Measurements from ENCODE around the gene F12. TPM values are rescaled to one million over a fixed set of nuclear protein-coding genes. Genes with fewer than 3 reads are reported as not detected.
"Not testable (repeated sequence)": the region's sequence is repeated elsewhere in the genome, so short reads cannot be mapped to it uniquely, and the experiment has no call there.

Gene F12
- polyA plus RNA-seq, 1 of the 3 experiments (the other 2 are of a cell fraction) = 4.3 TPM

DNA sequence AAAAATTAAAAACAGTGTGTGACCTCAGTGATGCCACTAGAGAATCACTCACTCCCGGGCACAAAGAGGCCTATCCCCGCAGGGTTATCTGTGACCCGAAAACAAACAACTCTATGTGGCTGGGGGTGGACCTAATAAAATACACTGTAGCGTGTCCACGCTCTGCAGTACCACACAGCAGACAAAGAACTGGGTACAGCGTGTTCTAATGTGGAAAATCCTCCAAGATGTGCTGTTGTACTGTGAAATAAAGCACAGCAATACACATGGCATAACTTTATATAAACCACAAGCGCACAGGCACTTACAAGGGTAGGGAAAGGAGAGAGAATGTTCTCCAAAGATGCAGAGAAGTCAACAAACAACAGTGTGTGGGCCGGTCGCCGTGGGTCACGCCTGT, 33.3 kb downstream of the F12 start:
- Histone ChIP-seq H3K4me2 (no peak overlapping the region), H3K9ac (no peak overlapping the region), H3K36me3 (replicated peaks in 1 of 2; ENCODE audit: control insufficient read depth in 1 of 2, insufficient read depth in 2 of 2, low read length in 1 of 2) (no peaks in the 10 kb centered on the region), H3K27ac (ENCODE audit: low read depth in 2 of 2, low read length in 1 of 2) (no peak overlapping the region), H3K27me3 (ENCODE audit: insufficient read depth) (no peaks in the 10 kb centered on the region), H4K20me1 (ENCODE audit: insufficient read depth) (no peaks in the 10 kb centered on the region), H3K79me2 (ENCODE audit: insufficient read depth) (no peaks in the 10 kb centered on the region), H3K4me3 (ENCODE audit: low read depth in 2 of 2, low read length in 1 of 2) (no peak overlapping the region), H3K4me1 (ENCODE audit: control insufficient read depth in 1 of 2, insufficient read depth in 2 of 2, low read depth in 1 of 2, low read length in 1 of 2) (peaks cover 6 to 7% of the 10 kb centered on the region in 2 experiments; a peak in 2 of 4 replicates), H3F3A (replicated peaks; ENCODE audit: insufficient read depth) (peaks cover 4% of the 10 kb centered on the region), H2AFZ (ENCODE audit: low read depth) (no peak overlapping the region), H3K9me3 (no peaks in the 10 kb centered on the region), H3K9me2 (no peaks in the 10 kb centered on the region)
- POLR2A ChIA-PET = no interaction called here
- 92% methylated on average over 11 of the region's 11 CpGs for WGBS (ENCODE audit: low lambda C conversion rate)
- DNase-seq = no peak
- CTCF ChIA-PET = interaction anchor here (1.3 to 7.9 kb wide), 2 partner anchors 14 to 78 kb away, joined by 3 to 58 read pairs; no protein-coding TSS in a partner anchor
- TF ChIP-seq TCF12 (IDR thresholded peaks at IDR 0.05) = no peak
- no peak for TF ChIP-seq SIN3A (IDR thresholded peaks at IDR 0.05; ENCODE audit: borderline replicate concordance, low read depth, low read length)
- TF ChIP-seq, protein P1, sequence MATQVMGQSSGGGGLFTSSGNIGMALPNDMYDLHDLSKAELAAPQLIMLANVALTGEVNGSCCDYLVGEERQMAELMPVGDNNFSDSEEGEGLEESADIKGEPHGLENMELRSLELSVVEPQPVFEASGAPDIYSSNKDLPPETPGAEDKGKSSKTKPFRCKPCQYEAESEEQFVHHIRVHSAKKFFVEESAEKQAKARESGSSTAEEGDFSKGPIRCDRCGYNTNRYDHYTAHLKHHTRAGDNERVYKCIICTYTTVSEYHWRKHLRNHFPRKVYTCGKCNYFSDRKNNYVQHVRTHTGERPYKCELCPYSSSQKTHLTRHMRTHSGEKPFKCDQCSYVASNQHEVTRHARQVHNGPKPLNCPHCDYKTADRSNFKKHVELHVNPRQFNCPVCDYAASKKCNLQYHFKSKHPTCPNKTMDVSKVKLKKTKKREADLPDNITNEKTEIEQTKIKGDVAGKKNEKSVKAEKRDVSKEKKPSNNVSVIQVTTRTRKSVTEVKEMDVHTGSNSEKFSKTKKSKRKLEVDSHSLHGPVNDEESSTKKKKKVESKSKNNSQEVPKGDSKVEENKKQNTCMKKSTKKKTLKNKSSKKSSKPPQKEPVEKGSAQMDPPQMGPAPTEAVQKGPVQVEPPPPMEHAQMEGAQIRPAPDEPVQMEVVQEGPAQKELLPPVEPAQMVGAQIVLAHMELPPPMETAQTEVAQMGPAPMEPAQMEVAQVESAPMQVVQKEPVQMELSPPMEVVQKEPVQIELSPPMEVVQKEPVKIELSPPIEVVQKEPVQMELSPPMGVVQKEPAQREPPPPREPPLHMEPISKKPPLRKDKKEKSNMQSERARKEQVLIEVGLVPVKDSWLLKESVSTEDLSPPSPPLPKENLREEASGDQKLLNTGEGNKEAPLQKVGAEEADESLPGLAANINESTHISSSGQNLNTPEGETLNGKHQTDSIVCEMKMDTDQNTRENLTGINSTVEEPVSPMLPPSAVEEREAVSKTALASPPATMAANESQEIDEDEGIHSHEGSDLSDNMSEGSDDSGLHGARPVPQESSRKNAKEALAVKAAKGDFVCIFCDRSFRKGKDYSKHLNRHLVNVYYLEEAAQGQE (IDR thresholded peaks at IDR 0.05; ENCODE audit: low read depth, low read length) = no peak
- TF ChIP-seq ELF1 (IDR thresholded peaks at IDR 0.05) = no peak
- no peak for TF ChIP-seq SMC3 (IDR thresholded peaks at IDR 0.05; ENCODE audit: low read depth, low read length)
- no peak for TF ChIP-seq FOXJ3 (CRISPR knock-in tag; IDR thresholded peaks at IDR 0.05)
- TF ChIP-seq TEAD4 (IDR thresholded peaks at IDR 0.05; ENCODE audit: borderline replicate concordance, insufficient read depth) = no peak
- no peak for TF ChIP-seq GABPA (IDR thresholded peaks at IDR 0.05; ENCODE audit: low read depth)
- no peak for TF ChIP-seq RCOR1 (IDR thresholded peaks at IDR 0.05; ENCODE audit: low read length)
- TF ChIP-seq MXI1 (IDR thresholded peaks at IDR 0.05; ENCODE audit: low read depth, low read length) = no peak
- no peak for TF ChIP-seq GATA2 (CRISPR knock-in tag; IDR thresholded peaks at IDR 0.05)
- TF ChIP-seq NRF1 (IDR thresholded peaks at IDR 0.05; ENCODE audit: low read depth, low read length) = no peak
- no peak for TF ChIP-seq YY1 (IDR thresholded peaks at IDR 0.05; ENCODE audit: low read depth)
- TF ChIP-seq, protein P2, sequence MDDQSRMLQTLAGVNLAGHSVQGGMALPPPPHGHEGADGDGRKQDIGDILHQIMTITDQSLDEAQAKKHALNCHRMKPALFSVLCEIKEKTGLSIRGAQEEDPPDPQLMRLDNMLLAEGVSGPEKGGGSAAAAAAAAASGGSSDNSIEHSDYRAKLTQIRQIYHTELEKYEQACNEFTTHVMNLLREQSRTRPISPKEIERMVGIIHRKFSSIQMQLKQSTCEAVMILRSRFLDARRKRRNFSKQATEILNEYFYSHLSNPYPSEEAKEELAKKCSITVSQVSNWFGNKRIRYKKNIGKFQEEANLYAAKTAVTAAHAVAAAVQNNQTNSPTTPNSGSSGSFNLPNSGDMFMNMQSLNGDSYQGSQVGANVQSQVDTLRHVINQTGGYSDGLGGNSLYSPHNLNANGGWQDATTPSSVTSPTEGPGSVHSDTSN (IDR thresholded peaks at IDR 0.05) = no peak
- TF ChIP-seq, protein P3, sequence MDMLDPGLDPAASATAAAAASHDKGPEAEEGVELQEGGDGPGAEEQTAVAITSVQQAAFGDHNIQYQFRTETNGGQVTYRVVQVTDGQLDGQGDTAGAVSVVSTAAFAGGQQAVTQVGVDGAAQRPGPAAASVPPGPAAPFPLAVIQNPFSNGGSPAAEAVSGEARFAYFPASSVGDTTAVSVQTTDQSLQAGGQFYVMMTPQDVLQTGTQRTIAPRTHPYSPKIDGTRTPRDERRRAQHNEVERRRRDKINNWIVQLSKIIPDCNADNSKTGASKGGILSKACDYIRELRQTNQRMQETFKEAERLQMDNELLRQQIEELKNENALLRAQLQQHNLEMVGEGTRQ (IDR thresholded peaks at IDR 0.05; ENCODE audit: borderline replicate concordance, low read depth, low read length) = no peak
- TF ChIP-seq EZH2phosphoT487 (IDR thresholded peaks at IDR 0.05; ENCODE audit: borderline replicate concordance, low read depth) = no peak
- no peak for TF ChIP-seq RFX5 (IDR thresholded peaks at IDR 0.05; ENCODE audit: low read length)
- no peak for TF ChIP-seq CHD2 (IDR thresholded peaks at IDR 0.05; ENCODE audit: low read length, partially characterized antibody)
- TF ChIP-seq, protein P4, sequence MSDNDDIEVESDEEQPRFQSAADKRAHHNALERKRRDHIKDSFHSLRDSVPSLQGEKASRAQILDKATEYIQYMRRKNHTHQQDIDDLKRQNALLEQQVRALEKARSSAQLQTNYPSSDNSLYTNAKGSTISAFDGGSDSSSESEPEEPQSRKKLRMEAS (IDR thresholded peaks at IDR 0.05; ENCODE audit: low read depth) = no peak
- no peak for TF ChIP-seq FOXM1 (IDR thresholded peaks at IDR 0.05; ENCODE audit: low read depth)

DNA sequence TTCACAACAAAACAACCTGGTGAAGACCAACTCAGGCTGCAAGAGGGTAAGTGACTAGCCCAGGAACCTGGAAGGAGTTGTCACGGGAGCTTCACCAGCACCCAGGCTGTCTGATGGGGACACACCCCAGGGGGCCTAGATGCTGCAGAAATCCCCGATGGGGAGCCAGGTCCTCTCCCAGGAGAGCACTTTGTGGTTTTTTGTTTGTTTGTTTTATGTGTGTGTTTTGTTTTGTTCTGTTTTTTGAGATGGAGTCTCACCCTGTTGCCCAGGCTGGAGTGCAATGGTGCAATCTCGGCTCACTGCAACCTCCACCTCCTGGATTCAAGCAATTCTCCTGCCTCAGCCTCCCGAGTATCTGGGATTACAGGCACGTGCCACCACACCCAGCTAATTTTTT, 33.8 kb downstream of the F12 start:
- H3K9me2 ChIP-seq; H4K20me1 ChIP-seq (ENCODE audit: insufficient read depth); H3K9ac ChIP-seq; H3K27ac ChIP-seq (ENCODE audit: low read depth in 2 of 2, low read length in 1 of 2); H3K4me2 ChIP-seq; H3K9me3 ChIP-seq; H3F3A ChIP-seq (replicated peaks; ENCODE audit: insufficient read depth); DNase-seq; H3K36me3 ChIP-seq (replicated peaks in 1 of 2; ENCODE audit: control insufficient read depth in 1 of 2, insufficient read depth in 2 of 2, low read length in 1 of 2); H3K27me3 ChIP-seq (ENCODE audit: insufficient read depth); POLR2A ChIA-PET; H3K79me2 ChIP-seq (ENCODE audit: insufficient read depth); H3K4me3 ChIP-seq (ENCODE audit: low read depth in 2 of 2, low read length in 1 of 2); H3K4me1 ChIP-seq (ENCODE audit: control insufficient read depth in 1 of 2, insufficient read depth in 2 of 2, low read depth in 1 of 2, low read length in 1 of 2); H2AFZ ChIP-seq (ENCODE audit: low read depth): not testable (repeated sequence)
- CTCF ChIA-PET = interaction anchor here (0.8 to 7.9 kb wide), 2 partner anchors 14 to 68 kb away, joined by 3 to 58 read pairs; no protein-coding TSS in a partner anchor
- whole genome bisulfite sequencing (ENCODE audit: low lambda C conversion rate) = 70% methylated on average over 5 of the region's 5 CpGs
